ENCODE data around the gene COPG1.

The COPG1 gene

GRCh38 chr3:129315223-129315997 is 66.0 kb downstream of the COPG1 start:
- no peak for DNase-seq

- no peak for DNase-seq
Observed at GRCh38 chr3:129315998-129316247, 66.5 kb downstream of the COPG1 start.

- DNase-seq: peak; percentile 72
Observed at GRCh38 chr3:129316248-129317013, 67.0 kb downstream of the COPG1 start.

- no peak for DNase-seq
Observed at GRCh38 chr3:129317014-129317771, 67.8 kb downstream of the COPG1 start.

GRCh38 chr3:129317848-129318247 is 68.4 kb downstream of the COPG1 start:
- DNase-seq: no peak

GRCh38 chr3:129318921-129319320 is 69.5 kb downstream of the COPG1 start:
- no peak for DNase-seq

GRCh38 chr3:129320261-129320660 is 70.9 kb downstream of the COPG1 start:
- DNase-seq: no peak

- no peak for DNase-seq
Observed at GRCh38 chr3:129320825-129321487, 71.5 kb downstream of the COPG1 start.

- DNase-seq: no peak
Observed at GRCh38 chr3:129321887-129322286, 72.5 kb downstream of the COPG1 start.

- DNase-seq: no peak
Observed at GRCh38 chr3:129323651-129324294, 74.4 kb downstream of the COPG1 start.

GRCh38 chr3:129324855-129325254 is 75.4 kb downstream of the COPG1 start:
- DNase-seq: no peak

- DNase-seq: no peak
Observed at GRCh38 chr3:129325383-129325782, 76.0 kb downstream of the COPG1 start.

GRCh38 chr3:129326138-129326537 is 76.7 kb downstream of the COPG1 start:
- no peak for DNase-seq

GRCh38 chr3:129326595-129326994 is 77.2 kb downstream of the COPG1 start:
- DNase-seq: no peak
